Tibial nerve (tissue), 4 donors: ENCODE data around the gene ASCC1. TPM values are rescaled to one million over a fixed set of nuclear protein-coding genes. Genes with fewer than 3 reads are reported as not detected.

Experiments
- DNase-seq, 2 donors: peaks; one replicate each; pipeline ENCODE4 v3.0.0-alpha.2; 2019; ENCODE audit warnings: low spot score in 2 of 2
- H3K27ac ChIP-seq, 4 donors: fragments of 200-600 bp; sonication (generic) in 3 of 4; one replicate each; pipeline ENCODE4 v1.5.1; 2017 to 2019; ENCODE audit warnings: mild to moderate bottlenecking in 1 of 4
- H3K27me3 ChIP-seq, 2 donors: fragments of 200-600 bp; sonication (generic) in 1 of 2; one replicate each; pipeline versions ENCODE4 v1.5.1 to v1.6.0; 2017 to 2019
- H3K36me3 ChIP-seq, 3 donors: fragments of 200-600 bp; sonication (generic); one replicate each; pipeline ENCODE4 v1.5.1; 2018 to 2019
- H3K4me1 ChIP-seq, 4 donors: fragments of 200-600 bp; sonication (generic) in 3 of 4; one replicate each; pipeline ENCODE4 v1.5.1; 2017 to 2019
- H3K4me3 ChIP-seq, 4 donors: fragments of 200-600 bp; sonication (generic) in 3 of 4; one replicate each; pipeline ENCODE4 v1.5.1; 2017 to 2019; ENCODE audit warnings: mild to moderate bottlenecking in 1 of 4, moderate library complexity in 1 of 4
- H3K9me3 ChIP-seq, 4 donors: fragments of 200-600 bp; sonication (generic) in 3 of 4; one replicate each; pipeline ENCODE4 v1.5.1; 2017 to 2019
- CTCF ChIP-seq, 5 experiments: fragments of 200-600 bp in 3 of 5; fragments of 450-650 bp in 2 of 5; sonication (generic) in 3 of 5; IDR thresholded peaks; one replicate each; pipeline ENCODE4 v1.5.1; 2016 to 2019; ENCODE audit warnings: antibody characterized with exemption in 5 of 5, mild to moderate bottlenecking in 3 of 5, moderate library complexity in 2 of 5
- EP300 ChIP-seq, 2 donors: sonication (generic); formaldehyde crosslinking; IDR thresholded peaks; one replicate each; pipeline ENCODE4 v1.6.1; 2017; ENCODE audit warnings: antibody characterized with exemption in 2 of 2, mild to moderate bottlenecking in 1 of 2
- POLR2A ChIP-seq, 2 donors: fragments of 450-650 bp; IDR thresholded peaks; one replicate each; pipeline ENCODE4 v1.6.1; 2017; ENCODE audit warnings: antibody characterized with exemption in 2 of 2, mild to moderate bottlenecking in 2 of 2, moderate library complexity in 2 of 2
- WGBS, 2 donors: methylation state at CpG; one replicate each; pipeline ENCODE4 v1.1.5; 2018; 5-methylcytosine and 5-hydroxymethylcytosine counted together
- total RNA-seq, 4 donors: library from RNA; depleted of rRNA; stranded (reverse); fragments of >200 nt; gene quantifications; one replicate each; pipeline ENCODE4 v1.1.0, GENCODE V29; 2016

ASCC1 gene
- total RNA-seq, 4 donors from 2014 or later, result 34.2 to 85.7 (median 54.2) TPM

- Histone ChIP-seq H3K27ac (peak overlapping the region in 2 of 4 donors; percentile 73 to 82), H3K9me3 (no peaks in the 10 kb centered on the region), H3K4me1 (peaks cover 0 to 41% (median 15%) of the 10 kb centered on the region in 4 donors), H3K4me3 (no peak overlapping the region), H3K27me3 (no peaks in the 10 kb centered on the region), H3K36me3 (peaks cover 0 to 21% (median 6%) of the 10 kb centered on the region in 3 donors)
- WGBS, 2 donors, result 70% methylated on average over 3 of the region's 3 CpGs
- peak; percentile 29 to 62 (median 35) for TF ChIP-seq CTCF (IDR thresholded peaks at IDR 0.05)
- no peak for TF ChIP-seq EP300 (IDR thresholded peaks at IDR 0.05)
- no peak for DNase-seq
Measured at GRCh38 chr10:72126184-72126871, 89.7 kb downstream of the ASCC1 start.

- WGBS, 2 donors, result 26 to 37% methylated on average over 1 of the region's 1 CpG
- H3K27ac ChIP-seq, result peak overlapping the region in 2 of 4 donors; percentile 73 to 82
Measured at GRCh38 chr10:72124989-72125388, 91.1 kb downstream of the ASCC1 start.

GRCh38 chr10:72124381-72124780 is 91.7 kb downstream of the ASCC1 start:
- DNase-seq, result no peak
- H3K36me3 ChIP-seq, result peaks cover 0 to 30% (median 6%) of the 10 kb centered on the region in 3 donors
- H3K27ac ChIP-seq, result peak overlapping the region in 2 of 4 donors; percentile 73 to 82
- H3K4me1 ChIP-seq, result peaks cover 0 to 41% (median 15%) of the 10 kb centered on the region in 4 donors
- H3K27me3 ChIP-seq, result no peaks in the 10 kb centered on the region
- TF ChIP-seq CTCF (IDR thresholded peaks at IDR 0.05) (no peak), EP300 (IDR thresholded peaks at IDR 0.05) (no peak), POLR2A (IDR thresholded peaks at IDR 0.05) (no peak)
- H3K4me3 ChIP-seq, result no peak overlapping the region
- H3K9me3 ChIP-seq, result no peaks in the 10 kb centered on the region

More at GRCh38 chr10:72124989-72125388, 91.1 kb downstream of the ASCC1 start:
- no peaks in the 10 kb centered on the region for H3K9me3 ChIP-seq
- H3K4me3 ChIP-seq, result no peak overlapping the region
- H3K4me1 ChIP-seq, result peaks cover 0 to 41% (median 15%) of the 10 kb centered on the region in 4 donors
- H3K27me3 ChIP-seq, result no peaks in the 10 kb centered on the region
- DNase-seq, result no peak
- H3K36me3 ChIP-seq, result peaks cover 0 to 28% (median 6%) of the 10 kb centered on the region in 3 donors
- TF ChIP-seq CTCF (IDR thresholded peaks at IDR 0.05) (no peak), POLR2A (IDR thresholded peaks at IDR 0.05) (no peak), EP300 (IDR thresholded peaks at IDR 0.05) (no peak)

GRCh38 chr10:72123616-72124015 is 92.5 kb downstream of the ASCC1 start:
- Histone ChIP-seq H3K27ac (peak overlapping the region in 2 of 4 donors; percentile 73 to 82), H3K4me1 (peaks cover 0 to 41% (median 15%) of the 10 kb centered on the region in 4 donors), H3K36me3 (peaks cover 0 to 35% (median 6%) of the 10 kb centered on the region in 3 donors), H3K27me3 (no peaks in the 10 kb centered on the region), H3K4me3 (no peak overlapping the region), H3K9me3 (no peaks in the 10 kb centered on the region)
- TF ChIP-seq POLR2A (IDR thresholded peaks at IDR 0.05), result no peak
- no peak for TF ChIP-seq EP300 (IDR thresholded peaks at IDR 0.05)
- no peak for TF ChIP-seq CTCF (IDR thresholded peaks at IDR 0.05)
- no peak for DNase-seq
- 40 to 46% methylated on average over 4 of the region's 4 CpGs for WGBS, 2 donors

- TF ChIP-seq EP300 (IDR thresholded peaks at IDR 0.05), result no peak
- no peak for TF ChIP-seq POLR2A (IDR thresholded peaks at IDR 0.05)
- TF ChIP-seq CTCF (IDR thresholded peaks at IDR 0.05), result no peak
- no peak for DNase-seq
- 85 to 93% methylated on average over 4 of the region's 4 CpGs for WGBS, 2 donors
- Histone ChIP-seq H3K4me1 (peaks cover 0 to 41% (median 15%) of the 10 kb centered on the region in 4 donors), H3K36me3 (peaks cover 0 to 36% (median 6%) of the 10 kb centered on the region in 3 donors), H3K27me3 (no peaks in the 10 kb centered on the region), H3K9me3 (no peaks in the 10 kb centered on the region), H3K4me3 (no peak overlapping the region), H3K27ac (no peak overlapping the region)
Measured at GRCh38 chr10:72122221-72122620, 93.9 kb downstream of the ASCC1 start.
